HepG2 (cell line): ENCODE data around the gene HNRNPUL2. TPM values are rescaled to one million over a fixed set of nuclear protein-coding genes. Genes with fewer than 3 reads are reported as not detected.

Experiments
- ARNT2 ChIP-seq: sonication (generic); formaldehyde crosslinking; IDR thresholded peaks from 2 replicates; pipeline ENCODE4 v1.8.0; 2022; ENCODE audit warnings: mild to moderate bottlenecking, low read depth, missing genetic modification reagents, moderate library complexity
- ATF1 ChIP-seq: IDR thresholded peaks from 2 replicates; pipeline ENCODE4 v1.6.1; 2016; ENCODE audit warnings: mild to moderate bottlenecking, control low read depth
- ATRX ChIP-seq: sonication (generic); formaldehyde crosslinking; IDR thresholded peaks from 2 replicates; pipeline ENCODE4 v1.4.0; 2020; ENCODE audit warnings: missing genetic modification reagents, borderline replicate concordance
- CTCF ChIP-seq: sonication (generic); formaldehyde crosslinking; IDR thresholded peaks from 2 replicates; pipeline ENCODE4 v1.5.0; 2020; ENCODE audit warnings: mild to moderate bottlenecking, missing genetic modification reagents, moderate library complexity
- DDIT3 ChIP-seq: sonication (generic); formaldehyde crosslinking; IDR thresholded peaks from 2 replicates; pipeline ENCODE4 v1.4.0; 2020; ENCODE audit warnings: mild to moderate bottlenecking, missing genetic modification reagents
- GABPA ChIP-seq, 2 experiments: IDR thresholded peaks; 2 replicates each; pipeline ENCODE4 v1.6.1; 2011 to 2016; ENCODE audit warnings: low read depth in 2 of 2, low read length in 1 of 2, missing biosample characterization in 1 of 2, missing genetic modification characterization in 1 of 2
- HIC2 ChIP-seq: sonication (generic); formaldehyde crosslinking; IDR thresholded peaks from 2 replicates; pipeline ENCODE4 v1.9.0; 2022; ENCODE audit warnings: low read depth, missing genetic modification reagents
- IRF9 ChIP-seq: sonication (generic); formaldehyde crosslinking; IDR thresholded peaks from 2 replicates; pipeline ENCODE4 v1.8.0; 2022; ENCODE audit warnings: missing genetic modification reagents, mild to moderate bottlenecking, borderline replicate concordance
- KDM5A ChIP-seq: fragments of 200-600 bp; sonication (generic); IDR thresholded peaks from 2 replicates; pipeline ENCODE4 v1.7.0; 2018; ENCODE audit warnings: antibody characterized with exemption, mild to moderate bottlenecking, low read length, borderline replicate concordance
- MTF1 ChIP-seq: sonication (generic); formaldehyde crosslinking; IDR thresholded peaks from 2 replicates; pipeline ENCODE4 v1.5.0; 2020; ENCODE audit warnings: missing genetic modification reagents
- PPARG ChIP-seq: conservative IDR thresholded peaks from 2 replicates; pipeline ENCODE4 v1.6.1; 2016; ENCODE audit warnings: missing biosample characterization, missing genetic modification reagents
- RORA ChIP-seq: sonication (generic); formaldehyde crosslinking; IDR thresholded peaks from 2 replicates; pipeline ENCODE4 v1.5.0; 2020; ENCODE audit warnings: mild to moderate bottlenecking, missing genetic modification reagents, moderate library complexity
- SIX1 ChIP-seq: sonication (generic); formaldehyde crosslinking; IDR thresholded peaks from 2 replicates; pipeline ENCODE4 v1.4.0; 2020; ENCODE audit warnings: missing genetic modification reagents, borderline replicate concordance
- SKI ChIP-seq: fragments of 450-650 bp; IDR thresholded peaks from one replicate; pipeline ENCODE4 v1.6.1; 2018; ENCODE audit warnings: mild to moderate bottlenecking; ENCODE audit not compliant: partially characterized antibody
- SMAD3 ChIP-seq: sonication (generic); formaldehyde crosslinking; IDR thresholded peaks from 2 replicates; pipeline ENCODE4 v1.4.0; 2020; ENCODE audit warnings: missing genetic modification reagents
- THAP7 ChIP-seq: sonication (generic); formaldehyde crosslinking; IDR thresholded peaks from 2 replicates; pipeline ENCODE4 v1.8.1; 2023; ENCODE audit warnings: mild to moderate bottlenecking, missing genetic modification reagents
- U2AF1 ChIP-seq: fragments of 200-400 bp; formaldehyde crosslinking; optimal IDR thresholded peaks from 2 replicates; pipeline ENCODE3; 2017; ENCODE audit warnings: mild to moderate bottlenecking, low read depth, low read length
- ZGPAT ChIP-seq: IDR thresholded peaks from 2 replicates; pipeline ENCODE4 v1.6.1; 2016; ENCODE audit warnings: mild to moderate bottlenecking
- ZNF264 ChIP-seq: sonication (generic); formaldehyde crosslinking; IDR thresholded peaks from 2 replicates; pipeline ENCODE4 v1.4.0; 2020; ENCODE audit warnings: missing genetic modification reagents
- ZNF274 ChIP-seq: sonication (generic); formaldehyde crosslinking; IDR thresholded peaks from 2 replicates; pipeline ENCODE4 v1.5.1; 2020; ENCODE audit warnings: mild to moderate bottlenecking, missing genetic modification reagents
- ZNF614 ChIP-seq: IDR thresholded peaks from 2 replicates; pipeline ENCODE4 v1.6.1; 2018; ENCODE audit warnings: missing biosample characterization, missing genetic modification reagents, inconsistent platforms, borderline replicate concordance
- polyA plus RNA-seq, 8 experiments: library from polyadenylated mRNA; depleted of rRNA in 3 of 8; stranded (reverse) in 7 of 8; unstranded in 1 of 8; fragments of >200 nt; fragmentation: Illumina TruSeq in 4 of 8; extraction: Trizol in 4 of 8; gene quantifications; 2 replicates each; pipeline versions ENCODE4 v1.2.1 to v1.2.3, GENCODE V29; 2011 to 2016; ENCODE audit warnings: low read depth in 4 of 8, missing spikeins in 1 of 8, mixed read lengths in 1 of 8; ENCODE audit not compliant: insufficient read depth in 1 of 8
- total RNA-seq, 5 experiments: library from RNA; depleted of rRNA; stranded (reverse); fragments of >200 nt; fragmentation: Illumina TruSeq; extraction: Trizol; gene quantifications; 2 replicates each; pipeline ENCODE4 v1.2.3, GENCODE V29; 2016; ENCODE audit warnings: low read depth in 1 of 5

Gene HNRNPUL2
- total and polyA plus RNA-seq, 2 of the 13 experiments (the other 11 are each of a cell fraction or from before 2014, with no cell fraction given), result 8.4 to 9.6 TPM

- no peak for TF ChIP-seq CTCF (CRISPR knock-in tag)
- TF ChIP-seq THAP7 (CRISPR knock-in tag), result no peak
- TF ChIP-seq HIC2 (CRISPR knock-in tag), result no peak
- TF ChIP-seq U2AF1, result no peak
- no peak for TF ChIP-seq KDM5A
- TF ChIP-seq SIX1 (CRISPR knock-in tag), result no peak
- TF ChIP-seq GABPA (IDR thresholded peaks at IDR 0.05; ENCODE audit: low read depth, low read length), result no peak
- TF ChIP-seq GABPA (CRISPR knock-in tag; IDR thresholded peaks at IDR 0.05; ENCODE audit: low read depth), result no peak
- no peak for TF ChIP-seq IRF9 (CRISPR knock-in tag)
- TF ChIP-seq DDIT3, result no peak
- no peak for TF ChIP-seq ATF1
- no peak for TF ChIP-seq ZNF614 (CRISPR knock-in tag)
- TF ChIP-seq MTF1, result no peak
- no peak for TF ChIP-seq RORA (CRISPR knock-in tag)
- no peak for TF ChIP-seq ZNF264 (CRISPR knock-in tag)
- TF ChIP-seq ARNT2 (CRISPR knock-in tag), result no peak
- no peak for TF ChIP-seq ZGPAT (CRISPR knock-in tag)
- TF ChIP-seq ATRX (CRISPR knock-in tag), result no peak
- no peak for TF ChIP-seq ZNF274
- no peak for TF ChIP-seq SMAD3
- no peak for TF ChIP-seq SKI
- no peak for TF ChIP-seq PPARG (CRISPR knock-in tag)
These were observed 922 bp downstream of the HNRNPUL2 start (continued) for GRCh38 chr11:62726156-62726914.
